Upper lobe of right lung (tissue), 1 donor: ENCODE measurements around the gene ERP44. TPM values are rescaled to one million over a fixed set of nuclear protein-coding genes. Genes with fewer than 3 reads are reported as not detected.

Source experiments
- ATAC-seq: fragments of 200-7000 bp; cut with Tn5 transposase; one replicate; pipeline ENCODE4 v1.9.1; 2020; ENCODE audit warnings: mild to moderate bottlenecking, moderate library complexity
- DNase-seq: peaks from one replicate; pipeline ENCODE4 v3.0.0-alpha.2; 2020
- H3K27ac ChIP-seq: fragments of 200-600 bp; one replicate; pipeline ENCODE4 v1.8.0; 2022
- H3K27me3 ChIP-seq: fragments of 200-600 bp; one replicate; pipeline ENCODE4 v1.8.0; 2022; ENCODE audit warnings: mild to moderate bottlenecking
- H3K36me3 ChIP-seq: fragments of 200-600 bp; one replicate; pipeline ENCODE4 v1.8.0; 2022
- H3K4me1 ChIP-seq: fragments of 200-600 bp; one replicate; pipeline ENCODE4 v1.8.0; 2022
- H3K4me3 ChIP-seq: fragments of 200-600 bp; one replicate; pipeline ENCODE4 v1.8.0; 2022; ENCODE audit warnings: mild to moderate bottlenecking
- H3K9me3 ChIP-seq: fragments of 200-600 bp; one replicate; pipeline ENCODE4 v1.8.0; 2022
- intact Hi-C: fragments of 100-400 bp; cut with DNase I; formaldehyde crosslinking; loops from one replicate; pipeline ENCODE4 v1.11.0; 2022
- total RNA-seq: library from RNA; stranded (reverse); fragmentation: NEBNext Ultra II Directional; extraction: Animal tissue kit (Norgen Biotek cat#: 25700); gene quantifications from one replicate; pipeline ENCODE4 v1.2.1, GENCODE V29; 2021
- TF ChIP-seq, protein P1 (sequence below): fragments of 200-600 bp; IDR thresholded peaks from one replicate; pipeline ENCODE4 v1.8.0; 2022; ENCODE audit warnings: antibody characterized with exemption
- donor health status: DM: no; HTN: yes; CAD: no; lungs with severe emphysema.

The ERP44 gene
- total RNA-seq, 1 donor from 2014 or later = 27.0 TPM

DNA sequence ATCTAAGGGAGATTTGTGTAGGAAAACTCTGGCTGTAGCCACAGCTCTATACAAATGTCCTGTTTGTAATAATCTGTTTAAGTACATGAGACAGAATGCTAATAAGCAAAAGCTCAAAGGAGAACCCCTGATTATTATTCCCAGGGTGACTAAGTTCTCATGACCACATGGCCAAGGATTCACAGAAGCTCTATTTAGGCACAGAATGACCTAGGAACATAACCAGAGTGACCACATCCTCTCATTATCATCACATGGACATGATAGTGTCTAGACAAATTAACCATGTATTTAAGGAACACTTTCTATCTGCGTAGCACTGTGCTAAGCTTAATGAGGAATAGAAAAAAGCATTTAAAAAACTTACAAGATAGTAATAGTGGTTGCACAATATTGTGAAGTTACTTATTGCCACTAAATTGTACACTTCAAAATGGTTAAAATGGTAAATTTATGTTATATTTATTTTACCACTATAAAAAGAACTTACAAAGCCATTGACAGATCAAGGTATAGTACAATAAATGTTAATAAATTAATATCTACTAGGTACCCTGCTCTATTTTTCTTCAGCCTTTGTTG lies 136.0 kb downstream of the ERP44 start:
- no peak for ATAC-seq

DNA sequence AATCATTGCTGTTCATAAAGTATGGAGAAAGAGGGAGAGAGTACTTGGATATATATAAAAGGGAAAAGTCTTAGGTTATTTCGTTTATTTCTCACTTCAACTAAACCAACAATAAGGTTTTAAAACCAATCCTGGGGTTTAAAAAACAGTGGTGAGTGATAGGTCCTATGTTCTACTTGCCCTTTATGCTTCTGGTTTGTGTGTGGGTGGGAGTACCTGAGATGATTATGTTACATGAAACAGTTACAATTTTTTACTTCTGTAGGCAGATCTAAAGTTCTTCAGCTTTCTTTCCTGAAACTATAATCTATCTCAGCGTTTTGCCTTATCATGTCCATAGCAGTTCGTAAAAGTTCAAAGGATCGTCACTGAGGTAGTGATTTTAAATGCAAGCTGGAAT lies 143.2 kb downstream of the ERP44 start:
- no peak overlapping the region for H3K4me3 ChIP-seq
- intact Hi-C loops = no loop called here
- TF ChIP-seq, protein P1, sequence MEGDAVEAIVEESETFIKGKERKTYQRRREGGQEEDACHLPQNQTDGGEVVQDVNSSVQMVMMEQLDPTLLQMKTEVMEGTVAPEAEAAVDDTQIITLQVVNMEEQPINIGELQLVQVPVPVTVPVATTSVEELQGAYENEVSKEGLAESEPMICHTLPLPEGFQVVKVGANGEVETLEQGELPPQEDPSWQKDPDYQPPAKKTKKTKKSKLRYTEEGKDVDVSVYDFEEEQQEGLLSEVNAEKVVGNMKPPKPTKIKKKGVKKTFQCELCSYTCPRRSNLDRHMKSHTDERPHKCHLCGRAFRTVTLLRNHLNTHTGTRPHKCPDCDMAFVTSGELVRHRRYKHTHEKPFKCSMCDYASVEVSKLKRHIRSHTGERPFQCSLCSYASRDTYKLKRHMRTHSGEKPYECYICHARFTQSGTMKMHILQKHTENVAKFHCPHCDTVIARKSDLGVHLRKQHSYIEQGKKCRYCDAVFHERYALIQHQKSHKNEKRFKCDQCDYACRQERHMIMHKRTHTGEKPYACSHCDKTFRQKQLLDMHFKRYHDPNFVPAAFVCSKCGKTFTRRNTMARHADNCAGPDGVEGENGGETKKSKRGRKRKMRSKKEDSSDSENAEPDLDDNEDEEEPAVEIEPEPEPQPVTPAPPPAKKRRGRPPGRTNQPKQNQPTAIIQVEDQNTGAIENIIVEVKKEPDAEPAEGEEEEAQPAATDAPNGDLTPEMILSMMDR = no peak
- H3K36me3 ChIP-seq = peaks cover 23% of the 10 kb centered on the region
- no peak overlapping the region for H3K27ac ChIP-seq
- DNase-seq = no peak
- H3K9me3 ChIP-seq = no peaks in the 10 kb centered on the region
- no peaks in the 10 kb centered on the region for H3K4me1 ChIP-seq
- no peak for ATAC-seq
- H3K27me3 ChIP-seq = no peaks in the 10 kb centered on the region

More for the DNA sequence above, 136.0 kb downstream of the ERP44 start:
- DNase-seq = no peak
- no peaks in the 10 kb centered on the region for H3K4me1 ChIP-seq
- no peak overlapping the region for H3K27ac ChIP-seq
- TF ChIP-seq, protein P1 = no peak
- no peaks in the 10 kb centered on the region for H3K27me3 ChIP-seq
- H3K9me3 ChIP-seq = no peaks in the 10 kb centered on the region
- peaks cover 43% of the 10 kb centered on the region for H3K36me3 ChIP-seq
- intact Hi-C loops = no loop called here
- no peak overlapping the region for H3K4me3 ChIP-seq

DNA sequence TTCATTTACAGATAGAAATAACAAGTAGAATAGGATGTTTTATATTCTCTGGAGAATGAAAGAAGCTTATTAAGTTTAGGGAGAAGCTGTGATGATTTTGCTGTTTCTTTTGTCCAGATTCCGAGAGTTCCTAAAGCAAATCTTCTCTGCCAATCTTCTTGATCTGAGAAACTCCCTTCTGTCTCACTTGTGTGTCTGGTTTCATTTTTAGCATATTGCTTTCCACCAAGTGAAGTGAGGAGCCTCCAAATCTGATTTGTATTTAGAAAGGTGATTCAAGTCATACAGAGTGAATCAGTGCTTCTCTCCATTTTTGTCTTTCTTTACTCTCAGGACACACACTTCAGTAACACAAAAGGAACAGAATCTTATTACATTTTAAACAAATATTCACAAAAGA lies 144.0 kb downstream of the ERP44 start:
- Histone ChIP-seq H3K4me1 (no peaks in the 10 kb centered on the region), H3K36me3 (peaks cover 16% of the 10 kb centered on the region), H3K4me3 (no peak overlapping the region), H3K27ac (no peak overlapping the region), H3K9me3 (no peaks in the 10 kb centered on the region), H3K27me3 (no peaks in the 10 kb centered on the region)
- no peak for ATAC-seq
- no peak for DNase-seq
- intact Hi-C loops = no loop called here
- TF ChIP-seq, protein P1 = no peak

DNA sequence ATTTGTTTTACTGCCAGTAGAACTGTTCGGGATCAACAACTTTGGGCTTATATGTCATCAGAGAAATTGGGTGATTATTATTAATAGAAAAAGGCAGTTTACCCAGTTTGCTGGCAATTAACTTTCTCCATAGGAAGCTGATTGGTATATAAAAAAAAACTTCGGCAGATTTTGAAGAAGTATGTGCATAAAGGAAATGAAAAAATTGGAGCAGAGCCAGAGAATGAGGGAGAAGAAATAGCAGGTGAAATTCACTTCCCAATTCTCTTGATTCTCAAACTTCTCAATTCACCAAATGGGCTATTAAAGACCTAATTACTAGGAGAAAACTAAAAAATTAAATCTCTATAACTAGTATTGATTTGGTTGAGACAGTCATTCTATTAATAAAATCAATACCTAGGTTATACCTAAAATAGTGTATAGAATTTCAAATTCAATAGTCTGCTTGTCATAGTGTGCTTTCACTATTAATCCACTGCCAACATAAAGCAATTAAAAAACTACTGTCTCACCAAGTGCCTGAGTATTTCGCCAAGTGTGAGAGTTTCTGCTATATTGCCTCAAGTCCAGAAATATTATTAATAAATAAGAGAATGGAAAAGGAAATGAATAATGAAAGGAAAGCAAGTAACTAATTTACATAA lies 144.8 kb downstream of the ERP44 start:
- Histone ChIP-seq H3K36me3 (peaks cover 12% of the 10 kb centered on the region), H3K4me3 (no peak overlapping the region), H3K4me1 (no peaks in the 10 kb centered on the region), H3K9me3 (no peaks in the 10 kb centered on the region), H3K27me3 (no peaks in the 10 kb centered on the region), H3K27ac (no peak overlapping the region)
- no peak for ATAC-seq
- intact Hi-C loops = no loop called here
- no peak for DNase-seq
- TF ChIP-seq, protein P1 = no peak

DNA sequence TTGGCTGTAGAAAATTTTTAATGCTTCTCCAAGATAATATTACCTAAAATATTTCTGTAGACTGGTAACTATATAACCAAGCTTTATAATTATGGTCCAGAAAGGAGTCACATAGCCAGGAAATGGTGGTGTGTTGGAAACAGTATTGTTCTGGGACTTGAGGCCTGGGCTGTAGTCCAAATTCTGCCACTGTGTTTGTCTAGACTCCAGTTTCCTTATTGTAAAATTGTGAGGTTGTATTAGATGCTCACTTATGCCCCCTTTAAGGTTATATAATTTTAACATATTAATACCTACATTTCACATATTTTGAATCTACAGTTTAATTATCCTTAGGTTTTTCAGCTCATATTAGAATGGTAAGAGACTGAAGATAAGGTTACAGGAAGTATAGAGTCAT lies 149.9 kb downstream of the ERP44 start:
- DNase-seq (no peak), ATAC-seq (no peak)
- H3K4me1 ChIP-seq = no peaks in the 10 kb centered on the region
- no peaks in the 10 kb centered on the region for H3K9me3 ChIP-seq
- H3K4me3 ChIP-seq = no peak overlapping the region
- no peak overlapping the region for H3K27ac ChIP-seq
- TF ChIP-seq, protein P1 = no peak
- H3K36me3 ChIP-seq = peaks cover 20% of the 10 kb centered on the region
- intact Hi-C loops = no loop called here
- no peaks in the 10 kb centered on the region for H3K27me3 ChIP-seq
